Body of pancreas (tissue), 4 donors: Measurements from ENCODE around the gene NKX2-1. TPM values are rescaled to one million over a fixed set of nuclear protein-coding genes. Genes with fewer than 3 reads are reported as not detected.

Experiments
- ATAC-seq: fragments of 150-250 bp; one replicate; pipeline ENCODE4 v1.9.1; 2016
- DNase-seq, 4 donors: peaks; one replicate each; pipeline ENCODE4 v3.0.0-alpha.2; 2019
- H3K27ac ChIP-seq, 4 donors: fragments of 200-600 bp; sonication (generic); 1 replicate in 3 of 4; 2 replicates in 1 of 4; pipeline versions ENCODE4 v1.5.1 to v1.6.1; 2016 to 2019; ENCODE audit warnings: mild to moderate bottlenecking in 1 of 4, mixed read lengths in 1 of 4, moderate library complexity in 1 of 4
- H3K27me3 ChIP-seq, 2 donors: fragments of 200-600 bp; sonication (generic); one replicate each; pipeline ENCODE4 v1.6.0; 2016; ENCODE audit warnings: mild to moderate bottlenecking in 1 of 2
- H3K36me3 ChIP-seq, 2 donors: fragments of 200-600 bp; sonication (generic); replicated peaks in 1 of 2; 2 replicates each; pipeline ENCODE4 v1.5.1; 2016; ENCODE audit warnings: low read depth in 2 of 2; ENCODE audit not compliant: insufficient read depth in 1 of 2
- H3K4me1 ChIP-seq: fragments of 200-600 bp; sonication (generic); one replicate; pipeline ENCODE4 v1.6.0; 2016
- H3K4me3 ChIP-seq, 2 donors: fragments of 200-600 bp; sonication (generic); 1 replicate in 1 of 2; 2 replicates in 1 of 2; pipeline ENCODE4 v1.5.1; 2016 to 2019
- H3K9me3 ChIP-seq, 3 donors: fragments of 200-600 bp; sonication (generic); 1 replicate in 2 of 3; 2 replicates in 1 of 3; pipeline ENCODE4 v1.5.1; 2016
- POLR2A ChIP-seq, 3 donors: fragments of 450-650 bp; IDR thresholded peaks; one replicate each; pipeline ENCODE4 v1.6.1; 2016; ENCODE audit warnings: antibody characterized with exemption in 3 of 3, mild to moderate bottlenecking in 2 of 3
- WGBS, 2 donors: methylation state at CpG; one replicate each; pipeline ENCODE4 v1.1.5; 2017; 5-methylcytosine and 5-hydroxymethylcytosine counted together
- intact Hi-C: fragments of 100-400 bp; cut with DNase I; formaldehyde crosslinking; loops from one replicate; pipeline ENCODE4 v1.15.1; 2023
- total RNA-seq, 2 donors: library from RNA; depleted of rRNA; stranded (reverse); fragments of >200 nt; gene quantifications; one replicate each; pipeline ENCODE4 v1.1.0, GENCODE V29; 2016
- TF ChIP-seq, protein P1 (sequence below), 7 experiments: fragments of 450-650 bp in 4 of 7; fragments of 200-600 bp in 3 of 7; sonication (generic) in 3 of 7; IDR thresholded peaks; one replicate each; pipeline ENCODE4 v1.5.1; 2016 to 2019; ENCODE audit warnings: antibody characterized with exemption in 7 of 7

NKX2-1 gene
- total RNA-seq, 2 donors from 2014 or later: not detected

DNA sequence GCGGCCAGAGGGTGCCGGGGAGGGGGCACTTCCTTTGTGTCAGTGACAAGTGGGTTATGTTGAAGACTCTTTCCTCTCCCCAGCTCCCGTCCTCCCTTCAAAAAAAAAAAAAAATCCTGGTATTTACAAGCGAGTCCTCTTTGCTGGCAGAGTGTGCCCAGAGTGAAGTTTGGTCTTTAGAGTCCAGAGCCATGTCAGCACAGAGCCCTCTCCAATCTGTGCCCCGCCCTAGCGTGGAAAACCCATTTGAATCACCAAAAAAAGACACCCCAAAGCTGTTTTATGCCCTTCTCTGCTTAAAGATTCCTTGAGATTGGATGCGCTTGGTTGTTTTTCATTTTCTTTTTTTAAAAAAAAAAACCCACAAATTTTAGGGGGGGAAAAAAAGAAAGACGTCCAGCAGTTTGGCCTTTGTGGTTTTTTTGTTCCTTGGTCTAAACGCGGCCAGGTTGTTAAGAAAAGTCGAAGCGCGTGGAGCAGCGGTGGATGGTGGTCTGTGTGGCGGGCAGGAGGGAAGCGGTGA, 3.3 kb downstream of the NKX2-1 start:
- DNase-seq (no peak), ATAC-seq (no peak)
- TF ChIP-seq, protein P1, sequence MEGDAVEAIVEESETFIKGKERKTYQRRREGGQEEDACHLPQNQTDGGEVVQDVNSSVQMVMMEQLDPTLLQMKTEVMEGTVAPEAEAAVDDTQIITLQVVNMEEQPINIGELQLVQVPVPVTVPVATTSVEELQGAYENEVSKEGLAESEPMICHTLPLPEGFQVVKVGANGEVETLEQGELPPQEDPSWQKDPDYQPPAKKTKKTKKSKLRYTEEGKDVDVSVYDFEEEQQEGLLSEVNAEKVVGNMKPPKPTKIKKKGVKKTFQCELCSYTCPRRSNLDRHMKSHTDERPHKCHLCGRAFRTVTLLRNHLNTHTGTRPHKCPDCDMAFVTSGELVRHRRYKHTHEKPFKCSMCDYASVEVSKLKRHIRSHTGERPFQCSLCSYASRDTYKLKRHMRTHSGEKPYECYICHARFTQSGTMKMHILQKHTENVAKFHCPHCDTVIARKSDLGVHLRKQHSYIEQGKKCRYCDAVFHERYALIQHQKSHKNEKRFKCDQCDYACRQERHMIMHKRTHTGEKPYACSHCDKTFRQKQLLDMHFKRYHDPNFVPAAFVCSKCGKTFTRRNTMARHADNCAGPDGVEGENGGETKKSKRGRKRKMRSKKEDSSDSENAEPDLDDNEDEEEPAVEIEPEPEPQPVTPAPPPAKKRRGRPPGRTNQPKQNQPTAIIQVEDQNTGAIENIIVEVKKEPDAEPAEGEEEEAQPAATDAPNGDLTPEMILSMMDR (IDR thresholded peaks at IDR 0.05): no peak
- TF ChIP-seq POLR2A (IDR thresholded peaks at IDR 0.05): no peak
- Histone ChIP-seq H3K36me3 (no peaks in the 10 kb centered on the region), H3K27me3 (peaks cover 0 to 65% of the 10 kb centered on the region in 2 donors), H3K9me3 (no peaks in the 10 kb centered on the region), H3K4me3 (no peak overlapping the region), H3K4me1 (peaks cover 48% of the 10 kb centered on the region), H3K27ac (no peak overlapping the region)
- intact Hi-C loops: no loop called here
- WGBS, 2 donors: 5 to 6% methylated on average over 16 of the region's 16 CpGs

DNA sequence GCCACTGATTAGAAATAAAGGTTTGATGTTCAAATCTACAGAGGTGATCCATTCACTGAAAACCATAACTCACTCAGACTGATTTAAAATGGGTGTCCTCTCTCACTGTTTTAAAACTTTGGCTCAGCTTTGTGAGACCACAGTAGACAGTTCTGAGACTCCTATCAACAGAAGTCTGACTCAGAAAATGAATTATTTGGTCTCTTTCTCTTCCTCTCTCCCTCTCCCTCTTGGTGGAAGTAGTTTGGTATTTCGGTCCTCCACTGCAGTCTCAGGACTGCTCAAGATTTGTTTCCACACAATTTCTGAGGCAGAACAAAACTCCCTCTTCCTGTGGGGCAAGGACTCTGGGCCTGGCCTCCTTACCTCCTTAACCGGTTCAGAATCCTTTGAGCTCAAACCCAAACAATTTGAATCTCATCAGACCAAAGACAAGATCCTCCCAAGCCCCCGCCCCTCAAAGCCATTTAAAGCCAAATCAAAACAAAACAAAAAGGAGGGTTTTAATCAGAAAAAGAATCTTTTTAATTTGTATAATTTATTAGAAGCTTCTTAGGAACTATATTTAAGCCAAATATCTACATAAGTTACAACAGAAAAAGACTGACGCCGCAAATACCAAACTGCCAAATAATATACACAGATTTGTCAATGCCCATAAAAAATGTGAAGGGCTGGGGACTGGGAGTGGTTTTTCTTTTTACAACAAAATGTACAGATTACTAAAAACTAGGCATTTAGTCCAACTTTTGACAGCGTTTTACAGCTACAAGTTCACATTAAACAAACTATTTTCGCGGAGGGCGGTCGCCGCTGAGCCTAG, 3.9 kb downstream of the NKX2-1 start:
- Histone ChIP-seq H3K9me3 (no peaks in the 10 kb centered on the region), H3K27me3 (peaks cover 0 to 59% of the 10 kb centered on the region in 2 donors), H3K36me3 (no peaks in the 10 kb centered on the region), H3K4me3 (no peak overlapping the region), H3K27ac (no peak overlapping the region), H3K4me1 (peaks cover 42% of the 10 kb centered on the region)
- ATAC-seq: no peak
- 8 to 12% methylated on average over 11 of the region's 11 CpGs for WGBS, 2 donors
- intact Hi-C loops: no loop called here
- DNase-seq: no peak
- TF ChIP-seq, protein P1 (IDR thresholded peaks at IDR 0.05): no peak
- no peak for TF ChIP-seq POLR2A (IDR thresholded peaks at IDR 0.05)

DNA sequence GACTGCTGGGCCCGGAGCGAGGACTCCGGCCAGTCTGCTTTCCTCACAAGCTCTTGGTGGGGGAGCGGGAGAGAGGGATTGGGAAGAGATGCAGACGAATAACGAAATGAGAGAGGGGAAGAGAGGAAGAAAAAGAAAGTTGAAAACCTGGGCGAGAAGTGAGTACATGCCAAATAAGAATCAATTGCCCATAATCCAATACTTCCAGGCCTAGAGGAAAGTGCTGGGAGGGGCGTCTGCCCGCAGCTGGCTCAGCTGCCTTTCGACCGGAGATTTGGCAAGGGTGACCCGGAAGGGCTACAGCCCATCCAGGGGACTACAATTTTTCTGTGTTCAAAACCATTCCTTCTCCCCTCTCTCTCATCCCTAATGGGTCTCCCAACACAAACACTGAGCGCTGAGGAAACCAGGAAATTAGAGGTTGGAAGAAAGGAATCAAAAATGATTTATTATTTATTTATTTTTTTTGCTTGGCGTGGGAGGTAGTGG, 4.9 kb downstream of the NKX2-1 start:
- H3K27ac ChIP-seq: no peak overlapping the region
- TF ChIP-seq POLR2A (IDR thresholded peaks at IDR 0.05): no peak
- no peak for ATAC-seq
- 5 to 6% methylated on average over 14 of the region's 14 CpGs for WGBS, 2 donors
- no peaks in the 10 kb centered on the region for H3K36me3 ChIP-seq
- intact Hi-C loops: no loop called here
- H3K9me3 ChIP-seq: no peaks in the 10 kb centered on the region
- no peak for DNase-seq
- H3K4me3 ChIP-seq: no peak overlapping the region
- H3K27me3 ChIP-seq: peaks cover 0 to 60% of the 10 kb centered on the region in 2 donors
- H3K4me1 ChIP-seq: peaks cover 32% of the 10 kb centered on the region

DNA sequence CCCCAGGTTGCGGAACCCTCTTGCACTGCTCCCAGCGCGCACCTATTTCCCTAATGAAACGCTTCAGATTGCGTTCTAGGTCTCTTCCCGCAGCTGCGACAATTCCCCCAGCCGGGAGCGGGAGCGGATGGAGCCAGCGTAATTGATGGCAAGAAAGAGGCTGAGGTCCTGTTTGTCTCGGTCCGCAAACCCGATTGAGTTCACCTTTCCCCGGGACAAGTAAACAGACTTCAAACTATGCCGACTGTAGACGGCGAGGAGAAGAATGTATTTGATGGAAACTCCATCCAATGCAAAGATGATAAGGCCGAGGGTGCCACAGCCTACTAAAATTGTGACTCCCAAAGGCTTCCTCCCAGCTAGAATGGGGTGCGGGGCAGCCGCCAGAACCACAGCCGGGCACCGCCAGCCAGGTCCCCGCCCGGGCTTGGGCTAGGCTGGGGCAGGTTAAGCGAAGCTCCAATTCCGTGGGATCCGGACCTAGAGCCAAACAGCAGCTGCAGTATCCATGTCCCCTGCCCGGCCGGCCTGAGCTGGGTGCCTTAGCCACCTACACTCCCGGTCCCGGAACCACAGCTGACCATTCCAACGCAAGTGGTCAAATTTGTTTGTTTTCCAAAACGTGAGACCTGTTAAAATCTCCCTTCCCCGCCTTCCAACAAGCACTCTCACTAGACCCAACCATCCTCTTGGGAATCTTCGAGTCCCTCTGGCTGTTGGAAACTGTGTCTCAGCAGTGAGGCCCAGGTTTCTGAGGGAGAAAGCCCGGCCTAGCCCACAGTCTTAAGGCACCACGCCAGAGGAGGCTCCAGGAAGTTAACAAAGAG, 5.5 kb downstream of the NKX2-1 start:
- no peaks in the 10 kb centered on the region for H3K9me3 ChIP-seq
- H3K4me1 ChIP-seq: peaks cover 25% of the 10 kb centered on the region
- intact Hi-C loops: no loop called here
- H3K4me3 ChIP-seq: no peak overlapping the region
- H3K27me3 ChIP-seq: peaks cover 0 to 59% of the 10 kb centered on the region in 2 donors
- DNase-seq (no peak), ATAC-seq (no peak)
- H3K27ac ChIP-seq: no peak overlapping the region
- TF ChIP-seq, protein P1 (IDR thresholded peaks at IDR 0.05): no peak
- no peak for TF ChIP-seq POLR2A (IDR thresholded peaks at IDR 0.05)
- 3% methylated on average over 31 to 38 of the region's 38 CpGs for WGBS, 2 donors
- H3K36me3 ChIP-seq: no peaks in the 10 kb centered on the region
